Transverse colon (tissue), 4 donors: ENCODE data around the gene MLLT1. TPM values are rescaled to one million over a fixed set of nuclear protein-coding genes. Genes with fewer than 3 reads are reported as not detected.

Source experiments
- DNase-seq: peaks from one replicate; pipeline ENCODE4 v3.0.0-alpha.2; 2019
- H3K27ac ChIP-seq, 4 donors: fragments of 200-600 bp; sonication (generic); 2 replicates each; pipeline ENCODE4 v1.5.1; 2016 to 2018; ENCODE audit warnings: inconsistent platforms in 4 of 4
- H3K27me3 ChIP-seq: fragments of 200-600 bp; sonication (generic); 2 replicates; pipeline ENCODE4 v1.5.1; 2017; ENCODE audit warnings: inconsistent platforms
- H3K36me3 ChIP-seq, 4 donors: fragments of 200-600 bp; sonication (generic); 2 replicates each; pipeline ENCODE4 v1.5.1; 2017 to 2019; ENCODE audit warnings: inconsistent platforms in 4 of 4
- H3K4me1 ChIP-seq, 4 donors: fragments of 200-600 bp; sonication (generic); 2 replicates each; pipeline ENCODE4 v1.5.1; 2017 to 2020; ENCODE audit warnings: inconsistent platforms in 4 of 4
- H3K4me3 ChIP-seq, 4 donors: fragments of 200-600 bp; sonication (generic); 1 replicate in 1 of 4; 2 replicates in 3 of 4; pipeline versions ENCODE4 v1.5.1 to v1.6.1; 2017 to 2019; ENCODE audit warnings: inconsistent platforms in 4 of 4
- H3K9me3 ChIP-seq, 2 donors: fragments of 200-600 bp; sonication (generic); 2 replicates each; pipeline ENCODE4 v1.5.1; 2017 to 2019; ENCODE audit warnings: inconsistent platforms in 2 of 2
- EP300 ChIP-seq: sonication (generic); formaldehyde crosslinking; IDR thresholded peaks from one replicate; pipeline ENCODE4 v1.6.1; 2017; ENCODE audit warnings: antibody characterized with exemption, low read depth
- POLR2A ChIP-seq: fragments of 450-650 bp; IDR thresholded peaks from one replicate; pipeline ENCODE4 v1.6.1; 2016; ENCODE audit warnings: antibody characterized with exemption, mild to moderate bottlenecking, moderate library complexity
- POLR2AphosphoS5 ChIP-seq, 3 donors: sonication (generic); formaldehyde crosslinking; IDR thresholded peaks; one replicate each; pipeline ENCODE4 v1.6.1; 2016; ENCODE audit warnings: antibody characterized with exemption in 3 of 3
- WGBS, 2 donors: methylation state at CpG; one replicate each; pipeline ENCODE4 v1.1.5; 2018; ENCODE audit warnings: low coverage in 1 of 2; 5-methylcytosine and 5-hydroxymethylcytosine counted together
- in situ Hi-C, 4 donors: fragments of 200-750 bp; cut with MboI; loops; one replicate each; pipeline versions ENCODE4 v1.15.0 to v1.15.1; 2017; ENCODE audit warnings: low sequenced_read_pairs in 3 of 4, low pct_ligation_motif_present in 1 of 4, low pct_unique_long_range_greater_than_20kb in 1 of 4
- intact Hi-C: fragments of 100-400 bp; cut with DNase I; formaldehyde crosslinking; loops from one replicate; pipeline ENCODE4 v1.15.1; 2023; ENCODE audit warnings: low total_unique reads
- total RNA-seq, 4 donors: library from RNA; depleted of rRNA; stranded (reverse); fragments of >200 nt; gene quantifications; one replicate each; pipeline ENCODE4 v1.1.0, GENCODE V29; 2016
- TF ChIP-seq, protein P1 (sequence below), 5 experiments: fragments of 200-600 bp in 3 of 5; fragments of 450-650 bp in 2 of 5; sonication (generic) in 3 of 5; IDR thresholded peaks; 1 replicate in 2 of 5; 2 replicates in 3 of 5; pipeline ENCODE4 v1.5.1; 2016 to 2017; ENCODE audit warnings: antibody characterized with exemption in 5 of 5, inconsistent platforms in 3 of 5, mild to moderate bottlenecking in 2 of 5, moderate library complexity in 1 of 5

Gene MLLT1
- total RNA-seq, 4 donors from 2014 or later, result 12.3 to 34.6 (median 19.7) TPM

DNA sequence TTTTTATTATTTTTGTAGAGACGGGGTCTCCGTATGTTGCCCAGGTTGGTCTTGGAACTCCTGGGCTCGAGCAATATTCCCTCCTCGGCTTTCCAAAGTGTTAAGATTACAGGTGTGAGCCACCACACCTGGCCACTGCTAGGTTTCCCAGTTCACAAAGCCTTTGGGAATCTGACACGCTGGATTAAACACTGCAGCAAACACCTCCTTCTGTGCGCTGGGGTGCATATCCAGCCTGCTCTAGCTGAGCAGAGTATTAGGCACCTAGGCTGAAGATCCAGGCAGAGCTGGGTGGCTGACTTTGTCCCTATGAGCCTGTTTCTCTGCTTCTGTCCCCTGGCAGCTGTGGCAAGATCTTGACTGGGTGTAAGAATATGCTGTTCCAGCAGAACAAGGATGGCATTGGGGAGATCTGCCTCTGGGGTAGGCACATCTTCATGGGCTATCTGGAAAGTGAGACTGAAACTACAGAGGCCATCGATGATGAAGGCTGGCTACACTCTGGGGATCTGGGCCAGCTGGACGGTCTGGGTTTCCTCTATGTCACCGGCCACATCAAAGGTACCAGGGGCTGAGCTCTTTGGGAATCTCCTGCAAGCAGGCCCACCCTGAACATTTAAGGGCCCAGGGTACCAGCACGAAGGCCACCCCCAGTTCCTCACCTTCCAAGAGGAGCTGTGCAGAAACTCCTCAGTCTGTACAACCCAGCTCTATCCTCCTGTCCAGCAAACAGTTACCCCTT lies 94.5 kb downstream of the MLLT1 start:
- Histone ChIP-seq H3K9me3 (no peaks in the 10 kb centered on the region), H3K4me1 (no peaks in the 10 kb centered on the region), H3K4me3 (no peak overlapping the region), H3K27ac (no peak overlapping the region), H3K27me3 (peaks cover 27% of the 10 kb centered on the region), H3K36me3 (no peaks in the 10 kb centered on the region)
- intact Hi-C loops (no loop called here), in situ Hi-C loops (loop anchor here in 1 of 4 donors (25.0 kb wide), 1 partner anchor 102 kb away; the partner anchor contains the start of gene MLLT1)
- 58 to 64% methylated on average over 4 to 10 of the region's 10 CpGs for WGBS, 2 donors
- no peak for DNase-seq
- TF ChIP-seq EP300 (no peak), POLR2A (no peak), POLR2AphosphoS5 (IDR thresholded peaks at IDR 0.05) (no peak)
- TF ChIP-seq, protein P1, sequence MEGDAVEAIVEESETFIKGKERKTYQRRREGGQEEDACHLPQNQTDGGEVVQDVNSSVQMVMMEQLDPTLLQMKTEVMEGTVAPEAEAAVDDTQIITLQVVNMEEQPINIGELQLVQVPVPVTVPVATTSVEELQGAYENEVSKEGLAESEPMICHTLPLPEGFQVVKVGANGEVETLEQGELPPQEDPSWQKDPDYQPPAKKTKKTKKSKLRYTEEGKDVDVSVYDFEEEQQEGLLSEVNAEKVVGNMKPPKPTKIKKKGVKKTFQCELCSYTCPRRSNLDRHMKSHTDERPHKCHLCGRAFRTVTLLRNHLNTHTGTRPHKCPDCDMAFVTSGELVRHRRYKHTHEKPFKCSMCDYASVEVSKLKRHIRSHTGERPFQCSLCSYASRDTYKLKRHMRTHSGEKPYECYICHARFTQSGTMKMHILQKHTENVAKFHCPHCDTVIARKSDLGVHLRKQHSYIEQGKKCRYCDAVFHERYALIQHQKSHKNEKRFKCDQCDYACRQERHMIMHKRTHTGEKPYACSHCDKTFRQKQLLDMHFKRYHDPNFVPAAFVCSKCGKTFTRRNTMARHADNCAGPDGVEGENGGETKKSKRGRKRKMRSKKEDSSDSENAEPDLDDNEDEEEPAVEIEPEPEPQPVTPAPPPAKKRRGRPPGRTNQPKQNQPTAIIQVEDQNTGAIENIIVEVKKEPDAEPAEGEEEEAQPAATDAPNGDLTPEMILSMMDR (IDR thresholded peaks at IDR 0.05), result no peak

DNA sequence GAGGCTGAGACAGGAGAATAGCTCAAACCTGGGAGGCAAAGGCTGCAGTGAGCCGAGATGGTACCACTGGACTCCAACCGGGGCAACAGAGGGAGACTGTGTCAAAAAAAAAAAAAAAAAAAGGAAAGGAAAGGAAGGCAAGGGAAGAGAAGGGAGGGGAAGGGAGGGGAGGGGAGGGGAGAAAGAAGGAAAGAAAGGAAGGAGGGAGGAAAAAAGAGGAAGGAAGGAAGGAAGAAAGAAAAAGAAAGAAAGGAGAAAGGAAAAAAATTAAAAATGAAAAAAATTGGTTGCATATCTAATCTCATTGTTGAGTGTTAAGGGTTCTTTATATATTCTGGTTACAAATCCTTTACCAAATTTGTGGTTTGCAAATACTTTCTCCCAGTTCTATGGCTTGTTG lies 98.7 kb downstream of the MLLT1 start:
- WGBS, 2 donors, result 87% methylated on average over 2 of the region's 2 CpGs; no CpG with 5 or more reads in 1 of the 2 donors
- H3K36me3 ChIP-seq, result no peaks in the 10 kb centered on the region

DNA sequence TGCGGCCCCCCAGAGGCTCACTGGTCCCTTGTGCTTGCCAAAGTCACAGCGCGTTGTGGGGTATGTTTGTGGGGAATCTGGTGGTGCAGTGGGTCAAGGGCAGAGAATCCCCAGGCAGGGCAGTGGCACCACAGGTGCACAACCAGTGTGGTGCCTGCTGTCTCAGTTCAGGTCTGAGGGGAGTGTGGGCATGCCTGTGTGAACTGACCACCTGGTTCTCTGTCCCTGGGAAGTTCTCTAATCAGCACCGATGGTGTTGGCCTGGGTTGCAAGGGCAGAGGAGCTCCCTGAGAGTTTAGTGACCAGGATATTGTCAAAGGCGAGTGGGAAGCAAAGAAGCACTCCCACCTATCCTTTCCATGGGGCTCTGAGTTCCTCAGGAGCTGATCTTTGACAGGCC lies 106.6 kb downstream of the MLLT1 start:
- H3K27ac ChIP-seq, result no peak overlapping the region
- H3K27me3 ChIP-seq, result no peaks in the 10 kb centered on the region
- WGBS, 2 donors, result 20 to 90% methylated on average over 1 to 5 of the region's 5 CpGs
- TF ChIP-seq, protein P1 (IDR thresholded peaks at IDR 0.05), result no peak
- no peak for TF ChIP-seq EP300
- TF ChIP-seq POLR2AphosphoS5 (IDR thresholded peaks at IDR 0.05), result no peak
- no peak for TF ChIP-seq POLR2A
- no peaks in the 10 kb centered on the region for H3K4me1 ChIP-seq
- in situ Hi-C loops (no loop called here), intact Hi-C loops (no loop called here)
- H3K9me3 ChIP-seq, result no peaks in the 10 kb centered on the region
- no peaks in the 10 kb centered on the region for H3K36me3 ChIP-seq
- no peak overlapping the region for H3K4me3 ChIP-seq
- DNase-seq, result no peak

More for the DNA sequence above, 98.7 kb downstream of the MLLT1 start:
- H3K4me1 ChIP-seq, result no peaks in the 10 kb centered on the region
- H3K27ac ChIP-seq, result no peak overlapping the region
- TF ChIP-seq POLR2A (no peak), POLR2AphosphoS5 (IDR thresholded peaks at IDR 0.05) (no peak), EP300 (no peak)
- TF ChIP-seq, protein P1 (IDR thresholded peaks at IDR 0.05), result no peak
- in situ Hi-C loops, result loop anchor here in 1 of 4 donors (25.0 kb wide), 1 partner anchor 106 kb away; the partner anchor contains the start of gene MLLT1
- H3K9me3 ChIP-seq, result no peaks in the 10 kb centered on the region
- DNase-seq, result no peak
- no peak overlapping the region for H3K4me3 ChIP-seq
- intact Hi-C loops, result no loop called here
- H3K27me3 ChIP-seq, result peaks cover 34% of the 10 kb centered on the region

DNA sequence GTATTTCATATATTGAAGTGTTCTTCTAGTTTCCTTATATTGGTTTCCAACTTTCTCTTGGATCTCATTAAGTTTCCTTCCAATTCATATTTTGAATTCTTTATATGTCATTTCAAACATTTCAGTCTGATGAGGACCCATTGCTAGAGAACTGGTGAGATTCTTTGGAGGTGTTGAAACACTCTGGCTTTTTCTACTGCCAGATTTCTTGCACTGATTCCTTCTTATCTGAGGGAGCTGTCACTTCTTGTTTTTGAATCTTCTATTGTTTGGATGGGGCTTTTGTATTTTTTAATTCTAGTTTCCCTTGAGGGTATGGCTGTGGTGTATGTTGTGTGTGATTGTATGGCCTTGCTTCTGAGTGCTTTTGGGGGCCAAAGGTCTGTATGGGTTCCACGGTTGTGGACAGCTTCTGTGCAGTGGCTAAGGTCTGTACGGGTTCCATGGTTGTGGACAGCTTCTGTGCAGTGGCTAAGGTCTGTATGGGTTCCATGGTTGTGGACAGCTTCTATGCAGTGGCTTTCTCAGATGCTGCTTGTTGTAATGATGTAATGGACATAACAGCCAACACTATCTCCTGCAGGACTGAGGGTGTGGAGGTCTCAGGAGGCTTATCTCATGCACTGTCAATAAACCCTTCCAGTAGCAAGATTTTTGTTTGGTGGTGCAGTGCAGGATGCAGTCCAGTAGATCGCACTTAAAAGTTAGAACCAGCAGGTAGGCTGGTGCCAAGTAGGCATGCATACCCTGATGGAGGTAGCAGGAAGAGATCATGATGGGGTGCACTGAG lies 107.5 kb downstream of the MLLT1 start:
- H3K4me3 ChIP-seq, result no peak overlapping the region
- no peaks in the 10 kb centered on the region for H3K36me3 ChIP-seq
- H3K27me3 ChIP-seq, result no peaks in the 10 kb centered on the region
- intact Hi-C loops (no loop called here), in situ Hi-C loops (no loop called here)
- H3K4me1 ChIP-seq, result no peaks in the 10 kb centered on the region
- WGBS, 2 donors, result 72 to 73% methylated on average over 2 to 3 of the region's 3 CpGs
- TF ChIP-seq, protein P1 (IDR thresholded peaks at IDR 0.05), result no peak
- TF ChIP-seq EP300 (no peak), POLR2A (no peak), POLR2AphosphoS5 (IDR thresholded peaks at IDR 0.05) (no peak)
- no peak for DNase-seq
- H3K27ac ChIP-seq, result no peak overlapping the region
- H3K9me3 ChIP-seq, result no peaks in the 10 kb centered on the region
